Keratinocyte (primary cell): ENCODE results near the gene FAT4. TPM values are rescaled to one million over a fixed set of nuclear protein-coding genes. Genes with fewer than 3 reads are reported as not detected.

Source experiments
- DNase-seq: peaks from one replicate; pipeline ENCODE4 v3.0.0-alpha.2; 2011; ENCODE audit warnings: low read depth, missing footprints, low spot score
- FAIRE-seq: peaks from 2 replicates; lab custom pipeline; 2011; peaks lifted over from hg19 to GRCh38; lab: Jason Lieb, UNC
- H2AFZ ChIP-seq: 2 replicates; pipeline ENCODE4 v1.6.0; 2012; ENCODE audit warnings: low read length, control low read depth, inconsistent platforms; ENCODE audit not compliant: control insufficient read depth
- H3K27ac ChIP-seq: 2 replicates; pipeline ENCODE4 v1.5.1; 2011; ENCODE audit warnings: low read length; ENCODE audit not compliant: control insufficient read depth, insufficient read depth
- H3K27me3 ChIP-seq: 3 replicates; pipeline ENCODE4 v1.6.0; 2011; ENCODE audit warnings: low read length; ENCODE audit not compliant: control insufficient read depth, insufficient read depth; ENCODE audit errors: extremely low read depth
- H3K36me3 ChIP-seq, 2 experiments: 2 replicates in 1 of 2; 3 replicates in 1 of 2; pipeline ENCODE4 v1.5.1; 2011; ENCODE audit warnings: low read length in 2 of 2, mild to moderate bottlenecking in 1 of 2; ENCODE audit not compliant: control insufficient read depth in 2 of 2, insufficient read depth in 2 of 2; ENCODE audit errors: extremely low read depth in 1 of 2
- H3K4me1 ChIP-seq: 3 replicates; pipeline ENCODE4 v1.5.1; 2011; ENCODE audit warnings: low read length; ENCODE audit not compliant: control insufficient read depth, insufficient read depth; ENCODE audit errors: extremely low read depth
- H3K4me2 ChIP-seq: 3 replicates; pipeline ENCODE4 v1.6.0; 2011; ENCODE audit warnings: low read depth, low read length; ENCODE audit not compliant: control insufficient read depth, insufficient read depth; ENCODE audit errors: extremely low read depth
- H3K4me3 ChIP-seq, 3 experiments: fragments of 200-600 bp in 1 of 3; sonication (generic) in 1 of 3; 2 replicates in 2 of 3; 3 replicates in 1 of 3; pipeline ENCODE4 v1.5.1; 2011 to 2016; ENCODE audit warnings: low read length in 3 of 3, mild to moderate bottlenecking in 3 of 3, control low read depth in 2 of 3, inconsistent platforms in 1 of 3, low read depth in 1 of 3, mixed read lengths in 1 of 3, mixed run types in 1 of 3, moderate library complexity in 1 of 3; ENCODE audit not compliant: control insufficient read depth in 2 of 3, insufficient read depth in 2 of 3; ENCODE audit errors: extremely low read depth in 1 of 3
- H3K79me2 ChIP-seq: 2 replicates; pipeline ENCODE4 v1.6.0; 2012; ENCODE audit warnings: low read length; ENCODE audit not compliant: control insufficient read depth, insufficient read depth
- H3K9ac ChIP-seq: 3 replicates; pipeline ENCODE4 v1.6.0; 2011; ENCODE audit warnings: low read length; ENCODE audit not compliant: control insufficient read depth, insufficient read depth; ENCODE audit errors: extremely low read depth
- H3K9me1 ChIP-seq: 3 replicates; pipeline ENCODE4 v1.6.0; 2011; ENCODE audit warnings: low read length; ENCODE audit not compliant: control insufficient read depth, insufficient read depth; ENCODE audit errors: extremely low read depth
- H3K9me3 ChIP-seq: 2 replicates; pipeline ENCODE4 v1.5.1; 2012; ENCODE audit warnings: low read depth, low read length; ENCODE audit not compliant: control insufficient read depth
- H4K20me1 ChIP-seq: 3 replicates; pipeline ENCODE4 v1.6.0; 2011; ENCODE audit warnings: low read length; ENCODE audit not compliant: control insufficient read depth, insufficient read depth; ENCODE audit errors: extremely low read depth
- CTCF ChIP-seq, 3 experiments: IDR thresholded peaks in 1 of 3; conservative IDR thresholded peaks in 1 of 3; optimal IDR thresholded peaks in 1 of 3; 2 replicates in 2 of 3; 3 replicates in 1 of 3; pipeline versions ENCODE3 to v1.5.1; 2011; ENCODE audit warnings: low read length in 3 of 3, mild to moderate bottlenecking in 3 of 3, moderate library complexity in 2 of 3, control low read depth in 1 of 3, inconsistent platforms in 1 of 3; ENCODE audit not compliant: insufficient read depth in 2 of 3; ENCODE audit errors: extremely low read depth in 1 of 3
- EZH2 ChIP-seq: IDR thresholded peaks from one replicate; pipeline ENCODE4 v1.6.1; 2012; ENCODE audit warnings: inconsistent platforms, mild to moderate bottlenecking, low read length, moderate library complexity
- dilution Hi-C: fragments of 300-500 bp; cut with MboI; formaldehyde crosslinking; loops from one replicate; pipeline ENCODE4 v1.7.0; 2020; ENCODE audit warnings: low sequenced_read_pairs; ENCODE audit not compliant: extremely low pct_ligation_motif_present
- polyA plus RNA-seq, 5 experiments: library from polyadenylated mRNA; depleted of rRNA in 3 of 5; stranded (reverse) in 3 of 5; stranded (forward) in 1 of 5; unstranded in 1 of 5; fragments of >200 nt; gene quantifications; 1 replicate in 1 of 5; 2 replicates in 3 of 5; 3 replicates in 1 of 5; pipeline versions ENCODE4 v1.2.1 to v1.2.3, GENCODE V29; 2011 to 2012; ENCODE audit warnings: missing spikeins in 2 of 5, low read depth in 1 of 5, low replicate concordance in 1 of 5

FAT4 gene
- polyA plus RNA-seq, 1 donor (not counting 4 experiments of a cell fraction or from before 2014, with no cell fraction given), result 1.6 TPM

- no peaks in the 10 kb centered on the region for H3K27me3 ChIP-seq
- H2AFZ ChIP-seq, result no peak overlapping the region
- no peak overlapping the region for H3K4me3 ChIP-seq
- peak; percentile 87 for FAIRE-seq
- TF ChIP-seq EZH2, result no peak
- TF ChIP-seq CTCF (optimal IDR thresholded peaks at IDR 0.05 in 1 of 3, IDR thresholded peaks at IDR 0.05 in 1 of 3, conservative IDR thresholded peaks at IDR 0.05 in 1 of 3; ENCODE audit: extremely low read depth in 1 of 3, insufficient read depth in 2 of 3, low read length in 3 of 3), result peak; percentile 67 to 80 (median 68)
- dilution Hi-C loops, result no loop called here
- H3K27ac ChIP-seq, result no peak overlapping the region
- no peaks in the 10 kb centered on the region for H3K9me3 ChIP-seq
- peaks cover 8% of the 10 kb centered on the region for H3K4me1 ChIP-seq
- no peaks in the 10 kb centered on the region for H3K36me3 ChIP-seq
- H4K20me1 ChIP-seq, result no peaks in the 10 kb centered on the region
- peak; percentile 25 for DNase-seq
- H3K4me2 ChIP-seq, result no peak overlapping the region
- H3K9ac ChIP-seq, result no peak overlapping the region
- H3K79me2 ChIP-seq, result no peaks in the 10 kb centered on the region
- no peaks in the 10 kb centered on the region for H3K9me1 ChIP-seq
Measured at GRCh38 chr4:125313497-125313896, 1.3 kb upstream of the FAT4 start.

- no peak overlapping the region for H3K9ac ChIP-seq
- H3K79me2 ChIP-seq, result no peaks in the 10 kb centered on the region
- TF ChIP-seq EZH2 (no peak), CTCF (optimal IDR thresholded peaks at IDR 0.05 in 1 of 3, IDR thresholded peaks at IDR 0.05 in 1 of 3, conservative IDR thresholded peaks at IDR 0.05 in 1 of 3; ENCODE audit: extremely low read depth in 1 of 3, insufficient read depth in 2 of 3, low read length in 3 of 3) (no peak)
- H3K36me3 ChIP-seq, result no peaks in the 10 kb centered on the region
- H3K27ac ChIP-seq, result no peak overlapping the region
- H4K20me1 ChIP-seq, result no peaks in the 10 kb centered on the region
- dilution Hi-C loops, result no loop called here
- H3K9me3 ChIP-seq, result no peaks in the 10 kb centered on the region
- FAIRE-seq, result no peak
- H3K9me1 ChIP-seq, result no peaks in the 10 kb centered on the region
- peaks cover 8% of the 10 kb centered on the region for H3K4me1 ChIP-seq
- no peak overlapping the region for H2AFZ ChIP-seq
- DNase-seq, result no peak
- no peaks in the 10 kb centered on the region for H3K27me3 ChIP-seq
- H3K4me2 ChIP-seq, result peak overlapping the region; percentile 90
- peak overlapping the region; percentile 77 to 90 (median 83) for H3K4me3 ChIP-seq
Measured at GRCh38 chr4:125313989-125314667, 627 bp upstream of the FAT4 start.
